ENCODE results near the gene MBOAT2. TPM values are rescaled to one million over a fixed set of nuclear protein-coding genes. Genes with fewer than 3 reads are reported as not detected.
"Not testable (repeated sequence)": the region's sequence is repeated elsewhere in the genome, so short reads cannot be mapped to it uniquely, and the experiment has no call there.

Gene MBOAT2
- polyA plus RNA-seq, 10 donors = 55.9 to 102 (median 69.7) TPM

- no peak for DNase-seq
Observed at GRCh38 chr2:8965216-8965969, 38.1 kb downstream of the MBOAT2 start.

- no peak for DNase-seq
Observed at GRCh38 chr2:8962890-8963289, 40.6 kb downstream of the MBOAT2 start.

- DNase-seq = no peak
Observed at GRCh38 chr2:8957628-8958027, 45.9 kb downstream of the MBOAT2 start.

GRCh38 chr2:8956774-8957173 is 46.7 kb downstream of the MBOAT2 start:
- no peak for DNase-seq

- no peak for DNase-seq
Observed at GRCh38 chr2:8954990-8955389, 48.5 kb downstream of the MBOAT2 start.

- no peak for DNase-seq
Observed at GRCh38 chr2:8953525-8953924, 50.0 kb downstream of the MBOAT2 start.

- no peak for DNase-seq
Observed at GRCh38 chr2:8939486-8940114, 63.9 kb downstream of the MBOAT2 start.

- no peak for DNase-seq
Observed at GRCh38 chr2:8938384-8938783, 65.1 kb downstream of the MBOAT2 start.

GRCh38 chr2:8935982-8936381 is 67.5 kb downstream of the MBOAT2 start:
- no peak for DNase-seq

GRCh38 chr2:8934338-8934737 is 69.1 kb downstream of the MBOAT2 start:
- DNase-seq = no peak

GRCh38 chr2:8932702-8933101 is 70.8 kb downstream of the MBOAT2 start:
- no peak for DNase-seq

GRCh38 chr2:8930185-8930584 is 73.3 kb downstream of the MBOAT2 start:
- not testable (repeated sequence) for DNase-seq

- DNase-seq = no peak
Observed at GRCh38 chr2:8929128-8929527, 74.4 kb downstream of the MBOAT2 start.

- no peak for DNase-seq
Observed at GRCh38 chr2:8927510-8928455, 75.7 kb downstream of the MBOAT2 start.

GRCh38 chr2:8926356-8926755 is 77.1 kb downstream of the MBOAT2 start:
- no peak for DNase-seq

GRCh38 chr2:8925411-8925810 is 78.1 kb downstream of the MBOAT2 start:
- no peak for DNase-seq

GRCh38 chr2:8923183-8923582 is 80.3 kb downstream of the MBOAT2 start:
- no peak for DNase-seq

GRCh38 chr2:8922431-8922830 is 81.1 kb downstream of the MBOAT2 start:
- no peak for DNase-seq

- DNase-seq = no peak
Observed at GRCh38 chr2:8918412-8918811, 85.1 kb downstream of the MBOAT2 start.

GRCh38 chr2:8915941-8916340 is 87.5 kb downstream of the MBOAT2 start:
- DNase-seq = no peak

GRCh38 chr2:8913767-8914166 is 89.7 kb downstream of the MBOAT2 start:
- not testable (repeated sequence) for DNase-seq

- DNase-seq = no peak
Observed at GRCh38 chr2:8907764-8908288, 95.7 kb downstream of the MBOAT2 start.
